GM15510 (cell line): Measurements from ENCODE around the gene PHLDB1.

Source experiments
- POLR2A ChIP-seq: IDR thresholded peaks from 3 replicates; pipeline ENCODE4 v1.6.1; 2011; ENCODE audit warnings: borderline replicate concordance; ENCODE audit not compliant: insufficient read length; ENCODE audit errors: extremely low read depth

The PHLDB1 gene

DNA sequence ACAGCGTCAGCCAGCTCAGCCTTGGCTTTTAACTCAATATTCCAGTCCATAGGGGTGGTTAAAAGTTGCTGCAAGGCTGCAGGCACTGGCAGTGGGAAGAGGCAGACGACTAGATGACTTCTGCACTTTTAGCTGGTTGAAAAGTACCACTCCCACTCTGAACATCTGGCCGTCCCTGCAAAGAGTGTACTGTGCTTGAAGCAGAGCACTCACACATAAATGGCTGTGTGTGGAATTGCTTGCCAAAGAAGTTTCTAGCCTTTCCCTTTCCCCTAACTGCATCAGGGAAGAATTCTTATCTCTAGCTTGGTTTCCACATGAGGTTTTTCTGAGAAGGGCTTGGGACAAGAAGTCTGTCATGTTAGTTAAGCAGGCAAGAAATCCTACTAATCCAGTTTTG, 5.1 kb upstream of the PHLDB1 start:
- no peak for TF ChIP-seq POLR2A

DNA sequence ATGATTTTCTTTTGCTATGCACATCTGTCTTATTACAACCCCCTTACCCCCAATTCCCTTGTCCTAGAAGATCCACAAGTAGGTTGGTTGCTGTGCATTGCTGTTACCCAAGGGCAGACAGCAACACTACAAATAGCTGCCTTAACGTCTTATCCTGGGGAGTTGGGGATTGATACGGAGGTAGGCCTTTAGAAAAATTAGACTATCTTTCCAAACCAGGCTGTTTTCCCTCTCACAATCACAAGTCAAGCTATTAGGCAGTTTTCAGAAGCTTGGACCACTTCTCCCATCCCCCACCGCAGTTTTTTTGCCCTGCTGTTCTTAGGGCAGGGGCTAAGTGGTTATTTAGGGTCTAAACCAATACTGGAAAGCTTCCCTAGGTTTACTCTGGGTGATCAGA, 2.8 kb upstream of the PHLDB1 start:
- TF ChIP-seq POLR2A, result no peak

DNA sequence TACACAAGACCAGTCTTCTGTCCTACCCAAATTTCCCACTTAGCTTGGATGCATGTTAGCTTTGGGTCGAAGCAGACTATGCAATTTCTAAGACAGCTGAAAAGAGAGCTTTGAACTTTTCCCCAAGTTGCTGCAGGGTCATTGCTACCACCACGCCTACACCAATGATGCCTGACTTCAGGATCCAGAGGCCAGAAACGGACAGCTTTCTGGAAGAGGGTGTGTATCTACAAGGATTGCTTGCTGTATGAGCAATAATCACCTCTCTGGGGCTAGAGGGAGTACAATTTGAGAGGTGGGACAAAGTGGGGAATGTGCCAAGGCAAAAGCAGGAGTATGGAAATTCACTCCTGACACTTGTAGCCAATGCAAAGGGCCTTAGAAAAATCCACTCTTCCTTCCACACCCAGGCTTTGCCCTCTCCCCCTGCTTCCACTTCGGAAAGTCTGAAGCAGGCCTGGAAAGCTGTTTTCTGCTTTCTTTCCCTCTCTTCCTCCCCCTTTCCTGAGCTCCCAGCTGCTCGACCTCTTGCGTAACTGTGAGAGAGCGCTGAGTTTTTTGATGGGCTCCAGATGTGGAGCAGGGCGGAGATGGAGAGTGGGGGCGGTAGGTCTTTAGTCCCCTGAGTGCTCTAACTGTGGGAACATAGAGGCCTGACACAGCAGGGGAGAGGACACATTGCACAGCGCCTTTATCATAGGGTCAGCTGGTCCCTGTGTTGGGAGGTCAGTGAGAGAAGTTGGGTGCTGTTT, 2.1 kb upstream of the PHLDB1 start:
- no peak for TF ChIP-seq POLR2A

DNA sequence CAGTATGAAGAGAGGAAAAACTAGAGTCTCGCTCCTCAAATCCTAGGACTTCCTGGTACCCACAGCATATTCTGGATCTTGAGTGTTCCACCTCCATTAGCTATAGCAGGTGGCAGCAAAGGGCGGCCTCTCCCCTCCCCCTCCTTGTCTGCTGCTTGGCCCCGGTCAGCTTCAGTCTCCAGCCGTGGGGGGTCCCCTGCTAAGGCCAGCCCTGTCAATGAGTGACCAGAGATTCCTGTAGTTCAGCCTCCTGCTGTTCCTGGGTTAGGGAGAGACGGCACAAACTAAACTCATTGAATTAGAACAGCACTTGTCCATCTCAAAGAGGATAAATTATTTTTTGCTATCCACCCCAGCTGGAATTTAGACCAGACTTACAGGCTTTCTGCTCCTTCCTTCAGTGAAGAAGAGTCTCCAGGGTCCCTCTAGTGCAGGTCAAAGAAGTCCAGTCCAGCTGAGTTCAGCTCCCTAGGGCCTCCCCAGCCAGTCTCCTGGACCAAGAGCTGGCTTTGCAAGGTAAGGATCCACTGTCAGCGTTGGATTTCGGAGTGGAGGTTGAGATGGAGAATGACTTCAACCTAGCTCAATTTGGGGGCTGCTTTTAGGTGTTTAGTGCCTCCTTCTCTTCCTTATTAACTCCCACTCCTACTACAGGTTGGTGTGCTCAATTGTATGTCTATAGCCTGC, 1.1 kb upstream of the PHLDB1 start:
- TF ChIP-seq POLR2A, result no peak

DNA sequence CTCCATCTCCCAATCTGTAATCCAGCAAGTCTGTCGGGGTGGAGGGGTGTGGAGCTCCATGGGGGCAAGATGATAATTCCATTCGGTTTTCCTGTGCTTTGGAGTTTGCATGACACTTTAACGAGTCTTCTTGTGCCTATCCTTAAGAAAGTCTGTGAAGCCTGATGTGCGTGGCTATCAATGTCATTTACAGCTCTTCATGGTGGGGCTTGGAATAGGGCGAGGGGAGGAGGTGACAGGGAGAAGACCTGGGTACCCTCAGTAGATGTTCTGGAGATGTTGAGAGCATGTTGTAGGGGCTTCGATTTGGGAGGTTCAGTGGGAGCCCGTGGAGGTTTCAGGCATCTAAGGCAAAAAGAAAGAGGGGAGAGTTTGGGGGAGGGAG, 579 bp upstream of the PHLDB1 start:
- TF ChIP-seq POLR2A, result no peak

DNA sequence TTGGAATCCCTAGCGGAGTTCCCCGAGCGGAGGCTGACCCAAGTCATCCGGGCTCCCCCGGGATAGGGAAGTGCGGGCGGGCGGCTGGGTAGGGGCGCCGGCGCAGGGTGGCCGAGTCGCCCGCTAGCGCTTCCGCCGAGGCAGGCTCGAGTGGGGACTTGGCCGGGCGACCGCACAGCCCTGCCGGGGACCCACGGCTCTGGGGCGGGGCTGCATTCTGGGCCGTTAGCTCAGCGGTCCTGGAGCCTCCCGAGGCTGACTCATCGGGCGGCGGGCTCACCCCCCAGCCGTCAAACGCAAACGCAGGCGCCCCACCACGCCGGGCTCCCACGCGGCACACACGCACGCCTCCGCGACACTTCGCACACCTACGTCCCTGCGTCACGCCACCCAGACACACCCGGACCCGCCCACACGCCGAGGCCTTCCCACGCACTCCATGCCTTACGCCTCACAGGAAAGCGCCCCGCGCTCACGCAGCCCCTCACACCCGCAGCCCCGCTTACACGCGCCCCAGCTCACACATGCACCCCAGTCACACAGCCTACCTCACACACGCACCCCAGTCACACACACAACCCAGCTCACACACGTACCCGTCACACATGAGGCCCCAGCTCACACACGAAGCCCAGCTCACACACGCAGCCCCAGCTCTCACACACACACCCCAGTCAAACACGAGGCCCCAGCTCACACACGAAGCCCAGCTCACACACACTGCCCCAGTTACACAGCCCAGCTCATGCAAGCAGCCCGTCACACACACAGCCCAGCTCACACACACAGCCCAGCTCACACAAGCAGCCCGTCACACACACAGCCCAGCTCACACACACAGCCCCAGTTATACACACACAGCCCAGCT, 1.2 kb downstream of the PHLDB1 start:
- TF ChIP-seq POLR2A, result no peak

DNA sequence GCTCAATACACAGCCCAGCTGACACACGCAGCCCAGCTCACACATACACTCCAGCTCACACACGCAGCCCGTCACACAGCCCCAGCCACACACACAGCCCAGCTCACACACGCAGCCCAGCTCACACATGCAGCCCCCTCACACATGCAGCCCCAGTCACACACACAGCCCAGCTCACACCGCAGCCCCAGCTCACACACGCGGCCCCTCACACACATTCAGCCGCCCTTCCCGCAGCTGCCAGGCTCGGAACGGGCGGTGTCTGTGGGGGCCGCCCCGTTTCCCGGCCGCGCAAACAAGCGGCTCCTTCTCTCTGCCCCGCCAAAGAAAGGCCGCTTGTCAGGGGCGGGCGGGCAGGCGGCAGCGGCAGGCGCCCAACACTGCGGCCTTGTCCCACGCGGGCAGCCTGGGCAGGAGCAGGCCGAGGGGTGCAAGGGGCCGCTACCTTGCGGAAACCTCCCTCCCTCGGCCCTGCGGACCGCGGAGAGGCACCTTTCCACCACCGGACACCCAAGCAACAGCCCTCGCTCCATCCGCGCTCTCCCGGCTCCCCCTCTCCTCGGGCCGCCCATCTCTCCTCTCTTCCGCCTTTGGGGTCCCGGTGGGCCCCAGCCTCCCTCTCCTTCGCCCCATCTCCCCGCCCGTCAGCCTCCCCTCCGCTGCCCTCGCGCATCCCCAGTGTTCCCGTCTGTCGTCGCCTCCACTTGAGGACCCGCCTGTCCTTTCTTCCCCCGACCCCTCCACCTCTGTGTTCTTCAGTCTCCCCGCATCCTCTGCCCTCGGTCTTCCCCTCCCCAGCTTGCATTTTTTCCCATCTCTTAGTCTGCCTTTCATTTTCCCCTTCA, 2.2 kb downstream of the PHLDB1 start:
- TF ChIP-seq POLR2A, result no peak

DNA sequence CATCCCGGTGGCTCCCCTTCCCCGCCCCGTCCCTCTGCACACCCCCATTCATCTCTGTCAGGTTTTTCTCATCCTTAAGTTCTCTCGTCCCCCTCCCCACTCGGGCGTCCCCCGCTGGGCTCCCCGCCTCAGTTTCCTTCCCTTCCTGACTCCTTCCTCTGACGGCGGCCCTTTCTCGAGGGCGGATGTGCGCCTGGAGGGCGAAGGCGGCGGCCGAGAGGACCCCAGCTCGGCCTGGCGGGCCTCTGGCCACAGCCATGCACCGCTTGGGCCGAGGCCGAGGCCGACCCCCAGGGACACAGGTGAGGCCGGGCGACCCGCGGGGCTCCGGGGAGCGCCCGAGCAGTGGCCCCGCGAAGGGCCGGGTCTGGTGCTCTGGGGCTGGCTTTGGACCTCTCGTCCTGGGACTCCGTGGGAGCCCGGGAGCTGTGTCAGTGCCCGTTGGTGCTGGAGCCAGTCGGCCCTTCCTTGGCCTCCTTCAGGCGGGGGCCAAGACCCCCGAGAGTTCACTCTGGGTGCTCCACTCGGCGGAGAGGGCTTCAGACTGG, 2.9 kb downstream of the PHLDB1 start:
- no peak for TF ChIP-seq POLR2A

DNA sequence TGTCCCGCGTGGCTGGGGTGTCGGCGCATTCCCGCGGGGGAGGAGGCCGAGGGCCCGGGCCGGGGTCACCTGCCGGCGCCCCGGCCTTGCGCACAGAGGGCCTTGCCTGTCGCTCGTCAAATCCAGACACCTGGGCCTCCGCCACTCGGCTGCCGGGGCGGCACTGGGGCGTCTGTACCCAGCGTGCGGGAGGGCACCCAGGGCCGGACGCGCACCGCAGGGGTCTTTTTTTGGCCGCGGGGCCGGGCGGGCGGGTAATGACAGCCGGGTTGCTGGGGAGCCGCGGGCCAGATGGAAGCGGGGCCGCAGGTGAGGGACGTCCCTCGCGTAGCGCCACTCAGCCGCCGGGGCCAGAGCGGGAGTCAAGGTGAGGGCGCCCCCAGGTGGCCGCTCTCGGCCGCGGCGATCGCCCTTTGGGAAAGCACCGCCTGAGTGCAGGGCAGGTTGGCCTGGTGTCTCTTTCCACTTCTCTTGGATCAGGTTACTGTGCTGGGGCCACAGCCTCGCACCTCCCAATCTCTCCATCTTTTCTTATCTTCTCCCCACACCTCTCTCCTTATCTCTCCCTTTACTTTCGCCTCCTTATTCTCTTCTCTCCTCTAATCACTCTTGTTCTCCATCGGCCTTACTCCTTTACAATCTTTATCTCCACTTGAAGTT, 3.5 kb downstream of the PHLDB1 start:
- no peak for TF ChIP-seq POLR2A

DNA sequence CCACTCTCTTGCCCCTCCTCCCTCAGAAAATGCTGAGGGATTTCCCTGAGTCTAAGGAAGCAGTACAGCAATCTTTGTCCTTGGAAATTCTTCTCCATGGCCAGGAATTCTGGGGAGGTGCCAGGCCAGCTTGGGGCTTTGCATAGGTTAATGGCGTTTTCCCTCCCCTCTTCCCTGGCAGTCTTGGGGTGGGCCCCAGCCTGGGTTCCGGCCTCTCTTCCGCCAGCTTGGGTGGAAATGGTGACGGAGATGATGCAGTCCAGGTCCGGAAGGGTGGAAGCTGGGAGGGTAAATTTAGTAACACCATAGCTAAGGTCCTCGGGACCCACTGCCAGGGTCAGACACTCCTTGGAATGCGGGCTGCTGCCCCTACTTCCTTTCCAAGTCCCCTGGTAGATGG, 5.0 kb downstream of the PHLDB1 start:
- TF ChIP-seq POLR2A, result no peak

DNA sequence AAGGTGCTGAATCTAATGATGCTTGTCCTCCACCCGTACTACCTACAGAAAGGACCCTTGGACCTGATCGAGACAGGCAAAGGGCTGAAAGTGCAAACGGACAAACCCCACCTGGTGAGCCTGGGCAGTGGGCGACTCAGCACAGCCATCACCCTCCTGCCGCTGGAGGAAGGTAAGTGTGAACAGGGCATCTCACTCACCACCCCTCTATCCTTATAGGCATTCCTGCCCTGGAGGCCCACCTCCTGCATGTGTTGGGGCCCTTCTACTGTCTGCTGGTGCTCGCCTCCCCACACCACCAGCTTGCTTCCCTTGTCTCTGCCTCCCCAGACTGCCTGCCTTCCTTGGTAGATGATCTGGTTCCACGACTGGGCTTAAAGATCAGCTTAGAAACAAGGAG, 7.1 kb downstream of the PHLDB1 start:
- no peak for TF ChIP-seq POLR2A

DNA sequence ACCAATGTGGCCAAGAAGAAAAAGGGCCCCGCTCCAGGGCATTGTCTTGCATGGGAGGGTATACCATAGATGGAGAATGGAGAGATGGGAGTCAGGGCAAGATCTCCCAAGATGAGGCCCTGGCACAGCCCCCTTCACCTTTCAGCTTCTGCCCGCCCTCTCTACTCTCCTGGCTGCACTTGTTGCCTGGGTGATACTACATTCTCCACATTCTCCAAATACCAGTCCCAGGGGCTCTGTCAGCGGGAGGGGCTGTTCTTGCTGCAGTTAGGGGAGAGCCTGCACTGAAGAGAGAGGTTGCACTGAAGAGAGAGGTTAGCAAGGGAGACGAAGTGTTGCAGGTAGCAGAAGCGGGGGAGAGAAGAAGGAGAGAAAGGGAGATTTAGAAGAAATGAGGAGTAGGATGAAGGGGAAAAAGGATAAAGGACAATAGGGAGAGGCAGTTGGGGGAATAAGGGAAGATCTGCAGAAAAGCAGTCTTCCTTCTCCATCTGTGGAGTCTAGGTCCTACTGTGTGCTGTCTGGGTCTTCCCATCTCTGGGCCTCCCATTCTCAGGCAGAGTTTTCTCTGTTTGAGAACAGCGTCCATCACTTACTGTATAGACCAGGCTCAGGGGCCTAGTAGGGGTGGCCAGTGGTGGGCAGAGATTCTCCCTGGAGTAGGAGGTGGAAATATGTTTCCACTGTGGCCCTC, 8.0 kb downstream of the PHLDB1 start:
- no peak for TF ChIP-seq POLR2A

DNA sequence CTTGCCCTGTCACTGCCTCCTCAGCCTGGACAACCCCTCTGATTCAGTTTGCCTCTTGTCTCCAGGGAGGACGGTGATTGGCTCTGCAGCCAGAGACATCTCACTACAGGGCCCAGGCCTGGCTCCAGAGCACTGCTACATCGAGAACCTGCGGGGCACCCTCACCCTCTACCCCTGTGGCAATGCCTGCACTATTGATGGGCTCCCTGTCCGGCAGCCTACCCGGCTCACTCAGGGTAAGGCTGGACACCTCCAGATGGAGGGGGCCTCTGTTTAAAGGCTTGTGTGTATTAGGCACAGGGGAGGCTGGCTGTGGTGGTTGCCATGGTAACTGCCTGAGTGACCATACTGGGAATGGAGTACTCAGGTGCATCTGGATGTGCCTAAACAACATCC, 8.6 kb downstream of the PHLDB1 start:
- TF ChIP-seq POLR2A, result no peak

DNA sequence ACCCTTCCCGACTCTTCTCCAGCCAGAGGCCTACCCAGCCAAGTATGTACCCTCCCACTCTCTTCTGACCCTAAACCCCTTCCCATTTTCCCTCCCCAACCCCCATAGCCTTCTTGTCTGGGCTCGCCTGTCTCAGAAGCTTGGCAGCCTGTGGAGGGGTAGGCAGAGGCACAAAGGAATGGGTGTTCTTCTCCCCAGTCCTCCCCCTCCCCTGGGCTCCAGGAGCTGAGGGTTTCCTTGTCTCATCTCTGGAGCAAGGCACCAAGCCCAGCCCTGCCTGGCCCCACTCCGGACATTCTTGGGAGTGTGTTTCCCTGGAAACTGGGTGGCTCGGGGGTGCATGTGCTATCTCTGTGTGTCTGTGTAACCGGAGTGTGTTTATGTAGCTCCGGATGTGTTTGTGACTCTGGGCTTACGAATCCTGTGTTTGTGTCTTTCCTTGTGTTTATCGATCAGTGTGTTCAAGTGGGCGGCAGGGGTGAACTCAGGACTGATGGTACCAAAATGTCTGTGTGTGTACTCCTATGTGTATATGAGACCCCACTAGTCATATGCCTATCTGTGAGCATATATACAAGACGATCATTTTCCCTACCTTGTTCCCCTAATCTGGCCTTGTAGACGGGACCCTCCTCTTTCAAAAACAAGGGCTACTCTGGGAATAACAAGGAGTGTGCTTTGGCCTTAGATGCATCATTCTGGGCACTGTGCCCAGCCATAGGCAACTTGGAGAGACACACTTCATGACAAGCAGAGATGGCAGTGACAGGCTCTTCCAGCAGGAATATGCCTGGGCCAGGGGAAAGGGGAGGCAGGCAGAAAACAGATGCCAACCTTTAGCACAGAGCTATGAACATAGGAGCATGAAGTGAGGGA, 10.9 kb downstream of the PHLDB1 start:
- no peak for TF ChIP-seq POLR2A
